ENCODE results near the gene PDE6A. TPM values are rescaled to one million over a fixed set of nuclear protein-coding genes. Genes with fewer than 3 reads are reported as not detected.

PDE6A gene
- total RNA-seq, 2 experiments from 2014 or later = not detected

DNA sequence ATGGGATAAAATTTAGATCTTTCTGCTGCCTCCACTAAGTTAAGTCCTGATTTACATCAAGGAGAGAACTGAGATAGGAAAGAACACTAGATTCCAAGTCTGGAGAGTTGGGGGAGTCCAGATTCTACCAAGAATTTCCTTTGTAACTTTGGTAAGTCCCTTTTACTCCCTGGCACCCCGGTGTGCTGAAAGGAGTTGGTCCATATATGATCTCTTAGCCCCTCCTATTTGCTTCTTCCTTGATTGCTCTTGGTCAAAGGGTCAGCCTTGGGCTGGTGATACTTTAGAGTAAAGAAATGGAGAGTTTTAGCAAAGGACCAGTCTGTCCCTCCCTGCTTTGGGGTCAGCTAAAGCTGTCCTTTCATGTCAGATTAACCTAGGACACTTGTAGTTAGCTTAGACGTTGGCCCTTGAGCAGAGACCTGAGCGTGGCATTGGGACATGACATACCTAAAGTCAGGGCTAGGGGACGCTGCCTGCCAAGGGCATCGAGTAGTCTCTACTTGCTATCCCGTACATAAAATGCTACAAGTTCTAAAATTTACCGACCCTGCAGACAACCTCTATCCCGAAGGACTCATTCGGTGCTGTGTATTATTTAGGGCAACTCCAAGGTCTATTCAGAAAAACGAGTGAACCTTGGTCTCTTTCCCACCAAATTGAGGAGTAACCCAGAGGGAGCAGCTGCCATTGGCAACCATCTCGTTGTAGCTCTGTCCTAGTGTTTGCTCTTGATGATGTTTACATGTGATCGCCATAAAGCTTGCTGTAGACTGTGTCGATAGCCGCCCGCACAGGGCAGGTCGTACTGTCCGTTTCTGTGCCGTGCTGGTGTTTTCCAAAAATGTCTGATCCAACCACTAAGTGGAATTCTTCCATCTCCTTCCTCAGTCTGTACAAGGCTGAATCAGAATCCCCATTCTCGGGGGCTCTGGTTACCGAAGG, 94.4 kb downstream of the PDE6A start:
- ATAC-seq (ENCODE audit: low read depth) = no peak
- H3K27ac Mint-ChIP-seq = no peak overlapping the region

DNA sequence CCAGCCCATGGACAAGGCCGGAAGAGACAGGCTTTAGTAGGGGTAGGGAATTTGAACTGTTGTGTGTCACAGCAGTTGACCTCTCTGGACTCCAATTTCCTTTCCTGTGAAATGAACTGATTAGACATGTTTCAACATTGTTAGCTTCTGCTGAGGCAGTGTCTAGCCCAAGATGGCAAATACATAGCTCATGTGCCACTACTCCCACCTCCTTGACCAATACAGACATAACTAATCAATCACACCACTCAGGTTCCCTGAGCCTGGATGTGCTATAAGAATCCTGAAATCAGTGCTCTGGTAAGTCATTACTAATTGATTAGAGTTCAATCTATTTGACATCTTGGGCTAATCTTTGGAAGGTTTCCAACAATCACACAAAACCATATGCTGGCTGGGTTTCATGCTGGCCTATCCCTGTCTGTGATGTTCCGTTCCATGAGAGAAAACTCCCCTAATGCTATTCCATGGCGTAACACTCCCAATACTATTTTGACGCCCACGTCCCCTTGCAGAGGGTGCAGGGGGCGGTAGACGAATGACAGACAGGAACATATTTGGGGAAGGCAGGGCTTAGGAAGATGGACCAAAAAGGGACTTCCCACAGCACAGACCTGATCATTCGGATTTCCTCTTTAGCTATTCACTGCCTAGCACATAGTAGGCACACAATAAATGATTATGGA, 95.2 kb downstream of the PDE6A start:
- Mint-ChIP-seq H3K36me3 (peaks cover 15% of the 10 kb centered on the region), H3K4me3 (no peak overlapping the region), H3K27ac (no peak overlapping the region), H3K27me3 (no peaks in the 10 kb centered on the region), H3K9me3 (no peaks in the 10 kb centered on the region), H3K4me1 (no peaks in the 10 kb centered on the region)
- DNase-seq (no peak), ATAC-seq (ENCODE audit: low read depth) (no peak)
- POLR2A ChIA-PET = no interaction called here

More for the DNA sequence above, 94.4 kb downstream of the PDE6A start:
- Mint-ChIP-seq H3K4me3 (no peak overlapping the region), H3K4me1 (no peaks in the 10 kb centered on the region), H3K27me3 (no peaks in the 10 kb centered on the region), H3K9me3 (no peaks in the 10 kb centered on the region), H3K36me3 (peaks cover 15% of the 10 kb centered on the region)
- DNase-seq = no peak
- POLR2A ChIA-PET = no interaction called here

- DNase-seq (no peak), ATAC-seq (ENCODE audit: low read depth) (no peak)
- H3K9me3 Mint-ChIP-seq = no peaks in the 10 kb centered on the region
- no peak overlapping the region for H3K27ac Mint-ChIP-seq
- H3K36me3 Mint-ChIP-seq = peaks cover 18% of the 10 kb centered on the region
- no peak overlapping the region for H3K4me3 Mint-ChIP-seq
- POLR2A ChIA-PET = no interaction called here
- H3K4me1 Mint-ChIP-seq = no peaks in the 10 kb centered on the region
- no peaks in the 10 kb centered on the region for H3K27me3 Mint-ChIP-seq
Measured at GRCh38 chr5:149847611-149848010, 97.0 kb downstream of the PDE6A start.

- Mint-ChIP-seq H3K4me3 (no peak overlapping the region), H3K27me3 (no peaks in the 10 kb centered on the region), H3K36me3 (peaks cover 18% of the 10 kb centered on the region), H3K9me3 (no peaks in the 10 kb centered on the region), H3K4me1 (no peaks in the 10 kb centered on the region), H3K27ac (no peak overlapping the region)
- DNase-seq (no peak), ATAC-seq (ENCODE audit: low read depth) (no peak)
- POLR2A ChIA-PET = interaction anchor here (0.6 kb wide), 1 partner anchor 116 kb away, joined by 3 read pairs; no protein-coding TSS in a partner anchor
Measured at GRCh38 chr5:149846021-149846420, 98.6 kb downstream of the PDE6A start.

DNA sequence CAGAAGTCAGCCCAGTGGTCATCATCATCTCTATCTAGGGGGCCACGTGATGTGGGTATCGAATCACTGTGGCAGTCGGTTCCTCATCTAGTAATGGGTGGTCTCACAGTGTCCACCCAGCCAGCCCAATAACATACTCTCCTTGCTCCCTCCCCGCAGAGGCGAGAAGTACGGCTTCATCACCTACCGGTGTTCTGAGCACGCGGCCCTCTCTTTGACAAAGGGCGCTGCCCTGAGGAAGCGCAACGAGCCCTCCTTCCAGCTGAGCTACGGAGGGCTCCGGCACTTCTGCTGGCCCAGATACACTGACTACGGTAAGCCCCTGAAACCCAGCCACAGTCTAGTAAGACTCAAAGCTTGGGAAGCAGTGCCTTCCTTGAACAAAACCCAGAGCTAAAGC, 99.0 kb downstream of the PDE6A start:
- Mint-ChIP-seq H3K4me1 (no peaks in the 10 kb centered on the region), H3K27me3 (no peaks in the 10 kb centered on the region), H3K27ac (no peak overlapping the region), H3K4me3 (no peak overlapping the region), H3K36me3 (peaks cover 18% of the 10 kb centered on the region), H3K9me3 (no peaks in the 10 kb centered on the region)
- no peak for DNase-seq
- POLR2A ChIA-PET = interaction anchor here (0.6 kb wide), 1 partner anchor 117 kb away, joined by 3 read pairs; no protein-coding TSS in a partner anchor
- ATAC-seq (ENCODE audit: low read depth) = no peak

GRCh38 chr5:149841851-149842793, 102.5 kb downstream of the PDE6A start:
- ATAC-seq (ENCODE audit: low read depth) (no peak), DNase-seq (no peak)
- Mint-ChIP-seq H3K4me1 (no peaks in the 10 kb centered on the region), H3K9me3 (no peaks in the 10 kb centered on the region), H3K27ac (no peak overlapping the region), H3K4me3 (no peak overlapping the region), H3K27me3 (no peaks in the 10 kb centered on the region), H3K36me3 (peaks cover 12% of the 10 kb centered on the region)
- POLR2A ChIA-PET = no interaction called here

- H3K27ac Mint-ChIP-seq = no peak overlapping the region
- no peaks in the 10 kb centered on the region for H3K9me3 Mint-ChIP-seq
- peaks cover 3% of the 10 kb centered on the region for H3K36me3 Mint-ChIP-seq
- POLR2A ChIA-PET = no interaction called here
- H3K27me3 Mint-ChIP-seq = no peaks in the 10 kb centered on the region
- no peak overlapping the region for H3K4me3 Mint-ChIP-seq
- DNase-seq = no peak
- no peaks in the 10 kb centered on the region for H3K4me1 Mint-ChIP-seq
- ATAC-seq (ENCODE audit: low read depth) = no peak
Measured at GRCh38 chr5:149840226-149840825, 104.3 kb downstream of the PDE6A start.

DNA sequence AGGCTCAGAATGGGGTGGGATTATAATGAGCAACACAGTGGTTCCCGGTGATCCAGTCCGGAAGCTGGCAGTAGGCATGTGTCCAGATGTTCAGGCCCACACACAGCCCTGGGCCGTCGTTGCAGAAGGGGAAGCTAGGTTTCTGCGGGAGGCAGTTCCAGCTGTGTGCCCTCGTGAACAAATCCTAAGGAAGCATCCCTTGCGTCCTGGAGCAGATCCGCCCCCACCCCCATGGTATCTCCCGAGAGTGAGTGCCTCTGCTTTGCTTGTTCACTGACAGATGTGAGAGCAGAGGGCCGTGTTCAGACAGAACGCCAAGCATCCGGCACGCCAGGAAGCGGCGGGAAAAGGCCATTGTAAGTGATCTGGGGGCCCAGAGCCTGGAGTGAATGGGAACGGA, 104.8 kb downstream of the PDE6A start:
- Mint-ChIP-seq H3K4me3 (no peak overlapping the region), H3K4me1 (no peaks in the 10 kb centered on the region), H3K27ac (peak overlapping the region; percentile 19), H3K9me3 (no peaks in the 10 kb centered on the region), H3K27me3 (no peaks in the 10 kb centered on the region), H3K36me3 (peaks cover 3% of the 10 kb centered on the region)
- DNase-seq = no peak
- ATAC-seq (ENCODE audit: low read depth) = no peak
- POLR2A ChIA-PET = no interaction called here

GRCh38 chr5:149838881-149839739, 105.5 kb downstream of the PDE6A start:
- no peaks in the 10 kb centered on the region for H3K27me3 Mint-ChIP-seq
- ATAC-seq (ENCODE audit: low read depth) = no peak
- H3K4me3 Mint-ChIP-seq = no peak overlapping the region

DNA sequence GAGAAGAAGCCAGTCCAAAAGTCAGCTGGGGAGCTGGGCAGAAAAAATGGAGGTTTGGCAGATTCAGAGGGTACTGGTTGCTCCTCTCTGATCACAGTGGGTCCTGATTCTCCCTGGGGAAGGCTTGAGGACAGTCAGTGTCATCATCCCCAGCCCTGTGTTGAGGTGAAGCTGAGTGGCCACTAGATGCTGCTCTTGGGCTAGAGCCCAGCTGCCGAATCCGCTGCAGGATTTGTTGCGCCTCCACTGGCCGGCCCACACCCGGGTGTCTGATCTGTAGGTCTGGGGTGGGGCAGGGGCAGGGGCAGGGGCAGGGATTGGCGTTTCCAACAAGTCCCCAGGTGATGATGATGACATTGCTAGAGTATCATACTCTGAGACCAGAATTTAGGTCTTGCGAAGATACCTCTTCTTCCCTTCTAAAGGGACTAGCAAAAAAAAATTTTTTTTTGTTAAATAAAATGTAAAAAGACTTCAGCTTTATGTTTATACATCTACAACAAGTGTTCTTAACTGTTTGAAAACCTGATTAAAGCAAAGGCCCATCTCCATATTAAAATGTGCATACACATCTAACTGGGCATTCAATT, 106.8 kb downstream of the PDE6A start:
- Mint-ChIP-seq H3K4me3 (no peak overlapping the region), H3K27ac (no peak overlapping the region), H3K4me1 (no peaks in the 10 kb centered on the region), H3K9me3 (no peaks in the 10 kb centered on the region), H3K27me3 (no peaks in the 10 kb centered on the region), H3K36me3 (no peaks in the 10 kb centered on the region)
- ATAC-seq (ENCODE audit: low read depth) (no peak), DNase-seq (no peak)
- POLR2A ChIA-PET = no interaction called here

More at GRCh38 chr5:149838881-149839739, 105.5 kb downstream of the PDE6A start:
- H3K36me3 Mint-ChIP-seq = peaks cover 3% of the 10 kb centered on the region
- no peak overlapping the region for H3K27ac Mint-ChIP-seq
- DNase-seq = no peak
- H3K9me3 Mint-ChIP-seq = no peaks in the 10 kb centered on the region
- POLR2A ChIA-PET = no interaction called here
- no peaks in the 10 kb centered on the region for H3K4me1 Mint-ChIP-seq

- H3K4me3 Mint-ChIP-seq = no peak overlapping the region
- no peak overlapping the region for H3K27ac Mint-ChIP-seq
- POLR2A ChIA-PET = no interaction called here
- no peaks in the 10 kb centered on the region for H3K4me1 Mint-ChIP-seq
- ATAC-seq (ENCODE audit: low read depth) (no peak), DNase-seq (no peak)
- no peaks in the 10 kb centered on the region for H3K27me3 Mint-ChIP-seq
- no peaks in the 10 kb centered on the region for H3K36me3 Mint-ChIP-seq
- no peaks in the 10 kb centered on the region for H3K9me3 Mint-ChIP-seq
Measured at GRCh38 chr5:149836451-149837139, 108.0 kb downstream of the PDE6A start.
